Heart left ventricle (tissue), 16 donors: ENCODE measurements around the gene SERPINF2. TPM values are rescaled to one million over a fixed set of nuclear protein-coding genes. Genes with fewer than 3 reads are reported as not detected.
"Not testable (repeated sequence)": the region's sequence is repeated elsewhere in the genome, so short reads cannot be mapped to it uniquely, and the experiment has no call there.

Experiments used
- ATAC-seq, 4 donors: fragments of 200-7000 bp; cut with Tn5 transposase; one replicate each; pipeline ENCODE4 v1.9.1; 2020 to 2022; ENCODE audit warnings: moderate library complexity in 4 of 4, mild to moderate bottlenecking in 3 of 4, moderate number of reproducible peaks in 1 of 4
- DNase-seq, 5 donors: peaks; one replicate each; pipeline ENCODE4 v3.0.0-alpha.2; 2020
- H3K27ac ChIP-seq, 12 donors: fragments of 200-600 bp; sonication (generic) in 4 of 12; one replicate each; pipeline versions ENCODE4 v1.5.0 to v1.8.0; 2016 to 2022; ENCODE audit warnings: mild to moderate bottlenecking in 2 of 12
- H3K27me3 ChIP-seq, 9 donors: fragments of 200-600 bp; sonication (generic) in 2 of 9; one replicate each; pipeline versions ENCODE4 v1.5.1 to v1.8.0; 2016 to 2022; ENCODE audit warnings: mild to moderate bottlenecking in 3 of 9
- H3K36me3 ChIP-seq, 9 donors: fragments of 200-600 bp; sonication (generic) in 2 of 9; one replicate each; pipeline versions ENCODE4 v1.5.0 to v1.8.0; 2018 to 2022; ENCODE audit warnings: mild to moderate bottlenecking in 2 of 9
- H3K4me1 ChIP-seq, 12 donors: fragments of 200-600 bp; sonication (generic) in 4 of 12; one replicate each; pipeline versions ENCODE4 v1.5.0 to v1.8.0; 2016 to 2022; ENCODE audit warnings: mild to moderate bottlenecking in 3 of 12
- H3K4me3 ChIP-seq, 12 donors: fragments of 200-600 bp; sonication (generic) in 4 of 12; one replicate each; pipeline versions ENCODE4 v1.5.0 to v1.8.0; 2017 to 2022; ENCODE audit warnings: mild to moderate bottlenecking in 9 of 12, moderate library complexity in 4 of 12
- H3K9me3 ChIP-seq, 12 donors: fragments of 200-600 bp; sonication (generic) in 4 of 12; one replicate each; pipeline versions ENCODE4 v1.5.0 to v1.8.0; 2016 to 2022; ENCODE audit warnings: mild to moderate bottlenecking in 1 of 12
- POLR2A ChIP-seq, 2 donors: fragments of 450-650 bp; IDR thresholded peaks; one replicate each; pipeline ENCODE4 v1.6.1; 2017; ENCODE audit warnings: antibody characterized with exemption in 2 of 2, mild to moderate bottlenecking in 2 of 2, moderate library complexity in 2 of 2
- WGBS, 4 donors: extraction: QIAGEN DNeasy Blood & Tissue Kit in 2 of 4; methylation state at CpG; one replicate each; pipeline versions ENCODE4 v1.1.5 to v1.1.7; 2013 to 2018; 5-methylcytosine and 5-hydroxymethylcytosine counted together
- intact Hi-C, 10 donors: fragments of 100-400 bp; cut with DNase I; formaldehyde crosslinking; loops; one replicate each; pipeline versions ENCODE4 v1.11.1 to v1.14.2; 2022
- polyA plus RNA-seq, 2 donors: library from polyadenylated mRNA; stranded (reverse); fragments of 200-250 nt; gene quantifications; one replicate each; pipeline ENCODE4 v1.2.3, GENCODE V29; 2013
- total RNA-seq, 9 donors: library from RNA; depleted of rRNA in 2 of 9; stranded (reverse); fragments of >200 nt in 2 of 9; fragmentation: NEBNext Ultra II Directional in 3 of 9; extraction: Animal tissue kit (Norgen Biotek cat#: 25700) in 3 of 9; gene quantifications; one replicate each; pipeline versions ENCODE4 v1.1.0 to v1.2.4, GENCODE V29; 2016 to 2023
- TF ChIP-seq, protein P1 (sequence below), 12 donors: fragments of 200-600 bp; sonication (generic) in 4 of 12; IDR thresholded peaks; one replicate each; pipeline versions ENCODE4 v1.5.0 to v1.8.0; 2018 to 2022; ENCODE audit warnings: antibody characterized with exemption in 12 of 12, mild to moderate bottlenecking in 5 of 12
- donor health status: ischemic (EF 13 %, LVEDD 7.1; RV severe dilation, severe dysfunction).
- donor health status: healthy with polysubstance abuse.
- donor health status: DM: no; HTN: yes; CAD: no.
- donor health status: DM: no; HTN: no; CAD: no.
- donor health status: ischemic (EF 25% LVEDD 6.9; RV normal size, moderate dysfunction).
- donor health status: ischemic (EF 25% LVEDD 5.7; RV mildly dilated, moderate dysfunction).
- donor health status: healthy.
- donor health status: DM: yes; HTN: yes; CAD: no.
- donor health status: ischemic (EF 35%, LVEDD 5.7; RV mildly dilated, moderate dysfunction).
- donor health status: nonischemic (EF 11% LVEDD 7.7; RV severe dilation, severe dysfunction).
- donor health status: DM: yes; HTN: yes; CAD: no.
- donor health status: PGD.
- donor health status: ischemic (EF 29% LVEDD 5.4; RV normal size, mild dysfunction).
- donor health status: nonischemic (EF 23%, LVEDD 6.1; RV moderate dilation, normal function).

The SERPINF2 gene
- total and polyA plus RNA-seq, 11 donors, result 0.25 to 1.8 (median 0.77) TPM; not detected in 1

- ATAC-seq, result no peak
- DNase-seq, result peak in 1 of 5 donors; percentile 42
- H3K27me3 ChIP-seq, result no peaks in the 10 kb centered on the region
- WGBS, 4 donors, result 70 to 77% (median 72%) methylated on average over 20 to 21 of the region's 21 CpGs
- no peak overlapping the region for H3K4me3 ChIP-seq
- peaks cover 0 to 26% (median 0%) of the 10 kb centered on the region in 9 donors for H3K36me3 ChIP-seq
- peak overlapping the region in 4 of 12 donors; percentile 0 to 52 (median 26) for H3K27ac ChIP-seq
- no peak for TF ChIP-seq POLR2A (IDR thresholded peaks at IDR 0.05)
- TF ChIP-seq, protein P1, sequence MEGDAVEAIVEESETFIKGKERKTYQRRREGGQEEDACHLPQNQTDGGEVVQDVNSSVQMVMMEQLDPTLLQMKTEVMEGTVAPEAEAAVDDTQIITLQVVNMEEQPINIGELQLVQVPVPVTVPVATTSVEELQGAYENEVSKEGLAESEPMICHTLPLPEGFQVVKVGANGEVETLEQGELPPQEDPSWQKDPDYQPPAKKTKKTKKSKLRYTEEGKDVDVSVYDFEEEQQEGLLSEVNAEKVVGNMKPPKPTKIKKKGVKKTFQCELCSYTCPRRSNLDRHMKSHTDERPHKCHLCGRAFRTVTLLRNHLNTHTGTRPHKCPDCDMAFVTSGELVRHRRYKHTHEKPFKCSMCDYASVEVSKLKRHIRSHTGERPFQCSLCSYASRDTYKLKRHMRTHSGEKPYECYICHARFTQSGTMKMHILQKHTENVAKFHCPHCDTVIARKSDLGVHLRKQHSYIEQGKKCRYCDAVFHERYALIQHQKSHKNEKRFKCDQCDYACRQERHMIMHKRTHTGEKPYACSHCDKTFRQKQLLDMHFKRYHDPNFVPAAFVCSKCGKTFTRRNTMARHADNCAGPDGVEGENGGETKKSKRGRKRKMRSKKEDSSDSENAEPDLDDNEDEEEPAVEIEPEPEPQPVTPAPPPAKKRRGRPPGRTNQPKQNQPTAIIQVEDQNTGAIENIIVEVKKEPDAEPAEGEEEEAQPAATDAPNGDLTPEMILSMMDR (IDR thresholded peaks at IDR 0.05), result no peak
- H3K9me3 ChIP-seq, result no peaks in the 10 kb centered on the region
- H3K4me1 ChIP-seq, result peaks cover 0 to 58% (median 14%) of the 10 kb centered on the region in 12 donors
- intact Hi-C loops, result no loop called here
Measured at GRCh38 chr17:1766382-1767135, 23.9 kb downstream of the SERPINF2 start.

DNA sequence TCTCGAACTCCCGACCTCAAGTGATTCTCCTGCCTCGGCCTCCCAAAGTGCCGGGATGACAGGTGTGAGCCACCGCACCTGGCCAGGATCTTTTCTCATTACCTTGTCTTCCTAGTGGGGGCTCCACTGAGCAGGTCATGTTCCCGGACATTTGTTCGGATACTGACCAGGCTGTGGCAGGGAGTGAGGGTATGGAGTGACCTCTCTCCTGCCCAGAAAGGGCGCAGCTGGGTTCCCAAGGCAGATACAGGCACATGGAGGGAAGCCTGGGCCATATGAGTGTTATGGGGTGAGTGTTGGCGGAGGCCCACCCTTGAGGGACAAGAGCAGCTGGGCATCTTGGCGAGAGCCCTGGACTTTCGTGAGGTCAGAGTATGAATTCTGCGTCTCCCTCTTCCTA is 24.7 kb downstream of the SERPINF2 start:
- TF ChIP-seq, protein P1 (IDR thresholded peaks at IDR 0.05), result no peak
- TF ChIP-seq POLR2A (IDR thresholded peaks at IDR 0.05), result no peak
- H3K4me1 ChIP-seq, result peaks cover 0 to 54% (median 14%) of the 10 kb centered on the region in 12 donors

DNA sequence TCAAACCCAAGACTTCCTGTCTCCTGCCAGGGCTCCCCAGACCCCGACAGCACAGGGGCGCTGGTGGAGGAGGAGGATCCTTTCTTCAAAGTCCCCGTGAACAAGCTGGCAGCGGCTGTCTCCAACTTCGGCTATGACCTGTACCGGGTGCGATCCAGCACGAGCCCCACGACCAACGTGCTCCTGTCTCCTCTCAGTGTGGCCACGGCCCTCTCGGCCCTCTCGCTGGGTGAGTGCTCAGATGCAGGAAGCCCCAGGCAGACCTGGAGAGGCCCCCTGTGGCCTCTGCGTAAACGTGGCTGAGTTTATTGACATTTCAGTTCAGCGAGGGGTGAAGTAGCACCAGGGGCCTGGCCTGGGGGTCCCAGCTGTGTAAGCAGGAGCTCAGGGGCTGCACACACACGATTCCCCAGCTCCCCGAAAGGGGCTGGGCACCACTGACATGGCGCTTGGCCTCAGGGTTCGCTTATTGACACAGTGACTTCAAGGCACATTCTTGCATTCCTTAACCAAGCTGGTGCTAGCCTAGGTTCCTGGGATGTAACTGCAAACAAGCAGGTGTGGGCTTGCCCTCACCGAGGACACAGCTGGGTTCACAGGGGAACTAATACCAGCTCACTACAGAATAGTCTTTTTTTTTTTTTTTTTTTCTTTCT is 27.3 kb downstream of the SERPINF2 start:
- no peak for DNase-seq
- intact Hi-C loops, result no loop called here
- no peak for TF ChIP-seq POLR2A (IDR thresholded peaks at IDR 0.05)
- TF ChIP-seq, protein P1 (IDR thresholded peaks at IDR 0.05), result no peak
- peaks cover 0 to 54% (median 5%) of the 10 kb centered on the region in 9 donors for H3K36me3 ChIP-seq
- no peak for ATAC-seq
- no peaks in the 10 kb centered on the region for H3K27me3 ChIP-seq
- H3K27ac ChIP-seq, result no peak overlapping the region
- peaks cover 0 to 49% (median 11%) of the 10 kb centered on the region in 12 donors for H3K4me1 ChIP-seq
- 32 to 56% (median 47%) methylated on average over 12 to 21 of the region's 21 CpGs for WGBS, 4 donors
- H3K4me3 ChIP-seq, result no peak overlapping the region
- H3K9me3 ChIP-seq, result no peaks in the 10 kb centered on the region

More for the DNA sequence above, 24.7 kb downstream of the SERPINF2 start:
- DNase-seq, result no peak
- ATAC-seq, result no peak
- intact Hi-C loops, result no loop called here
- Histone ChIP-seq H3K9me3 (no peaks in the 10 kb centered on the region), H3K27me3 (no peaks in the 10 kb centered on the region), H3K27ac (no peak overlapping the region), H3K4me3 (no peak overlapping the region), H3K36me3 (peaks cover 0 to 34% (median 0%) of the 10 kb centered on the region in 9 donors)
- WGBS, 4 donors, result 87 to 95% (median 89%) methylated on average over 10 to 12 of the region's 12 CpGs

DNA sequence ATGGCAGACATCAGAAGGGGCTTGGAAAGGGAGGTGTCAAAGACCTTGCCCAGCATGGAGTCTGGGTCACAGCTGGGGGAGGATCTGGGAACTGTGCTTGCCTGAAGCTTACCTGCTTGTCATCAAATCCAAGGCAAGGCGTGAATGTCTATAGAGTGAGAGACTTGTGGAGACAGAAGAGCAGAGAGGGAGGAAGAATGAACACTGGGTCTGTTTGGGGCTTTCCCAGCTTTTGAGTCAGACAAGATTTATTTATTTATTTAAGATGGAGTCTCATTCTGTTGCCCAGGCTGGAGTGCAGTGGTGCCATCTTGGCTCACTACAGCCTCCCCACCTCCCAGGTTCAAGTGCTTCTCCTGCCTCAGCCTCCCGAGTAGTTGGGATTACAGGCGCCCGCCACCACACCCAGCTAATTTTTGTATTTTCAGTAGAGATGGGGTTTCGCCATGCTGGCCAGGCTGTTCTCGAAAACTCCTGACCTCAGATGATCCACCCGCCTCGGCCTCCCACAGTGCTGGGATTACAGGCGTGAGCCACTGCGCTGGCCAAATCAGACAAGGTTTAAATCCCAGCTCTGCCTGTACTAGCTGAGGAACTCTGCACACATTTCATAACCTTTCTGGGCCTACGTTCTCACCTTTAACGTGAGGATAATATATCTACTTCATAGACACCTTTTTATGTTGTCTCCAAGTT is 30.5 kb downstream of the SERPINF2 start:
- intact Hi-C loops, H3K9me3 ChIP-seq, H3K4me3 ChIP-seq, H3K27me3 ChIP-seq, DNase-seq: not testable (repeated sequence)
- ATAC-seq, result peak in 3 of 4 donors; percentile 26 to 48 (median 33)
- H3K27ac ChIP-seq, result peak overlapping the region in 9 of 12 donors; percentile 2 to 58 (median 42)
- H3K4me1 ChIP-seq, result peaks cover 0 to 31% (median 7%) of the 10 kb centered on the region in 12 donors
- H3K36me3 ChIP-seq, result peaks cover 0 to 75% (median 31%) of the 10 kb centered on the region in 9 donors
- WGBS, 4 donors, result 80 to 87% (median 82%) methylated on average over 12 of the region's 12 CpGs
